Cardiac muscle cell (in vitro differentiated cells and primary cell): ENCODE results near the gene DCAF12L1. TPM values are rescaled to one million over a fixed set of nuclear protein-coding genes. Genes with fewer than 3 reads are reported as not detected.

Experiments
- DNase-seq, 2 donors: peaks; one replicate each; pipeline versions ENCODE4 v3.0.0 to v3.0.0-alpha.2; 2010 to 2017; ENCODE audit warnings: low read depth in 1 of 2, low spot score in 1 of 2
- H3K27ac ChIP-seq: fragments of 200-600 bp; sonication (generic); 2 replicates; pipeline ENCODE4 v1.5.1; 2016
- H3K27me3 ChIP-seq: fragments of 200-600 bp; sonication (generic); 2 replicates; pipeline ENCODE4 v1.6.0; 2016; ENCODE audit warnings: control low read depth
- H3K36me3 ChIP-seq: fragments of 200-600 bp; sonication (generic); 2 replicates; pipeline ENCODE4 v1.5.1; 2016; ENCODE audit warnings: control low read depth
- H3K4me1 ChIP-seq: fragments of 200-600 bp; sonication (generic); 2 replicates; pipeline ENCODE4 v1.8.1; 2017; ENCODE audit warnings: low read depth, mild to moderate bottlenecking, mixed run types
- H3K4me3 ChIP-seq: fragments of 200-600 bp; sonication (generic); 2 replicates; pipeline ENCODE4 v1.5.1; 2016; ENCODE audit warnings: mild to moderate bottlenecking
- H3K9me3 ChIP-seq: fragments of 200-600 bp; sonication (generic); 2 replicates; pipeline ENCODE4 v1.5.1; 2017; ENCODE audit warnings: low read depth, mild to moderate bottlenecking, control low read depth
- CTCF ChIP-seq: IDR thresholded peaks from 2 replicates; pipeline ENCODE4 v1.5.1; 2012; ENCODE audit warnings: low read depth, mild to moderate bottlenecking, low read length
- polyA plus RNA-seq: library from polyadenylated mRNA; unstranded; fragments of >200 nt; fragmentation: Nextera tagmentation; extraction: Ambion mirVana; gene quantifications from 2 replicates; pipeline ENCODE4 v1.2.1, GENCODE V29; 2016
- total RNA-seq: library from RNA; depleted of rRNA; stranded (reverse); fragments of >200 nt; gene quantifications from 2 replicates; pipeline ENCODE4 v1.2.3, GENCODE V29; 2016

DCAF12L1 gene
- total and polyA plus RNA-seq, 2 experiments from 2014 or later: 0.27 TPM; not detected in 1

GRCh38 chrX:126551306-126551705, 1.3 kb downstream of the DCAF12L1 start:
- DNase-seq: no peak
- peaks cover 19% of the 10 kb centered on the region for H3K27me3 ChIP-seq
- no peak overlapping the region for H3K27ac ChIP-seq
- TF ChIP-seq CTCF: no peak
- H3K9me3 ChIP-seq: no peaks in the 10 kb centered on the region
- H3K36me3 ChIP-seq: no peaks in the 10 kb centered on the region
- H3K4me1 ChIP-seq: no peaks in the 10 kb centered on the region
- no peak overlapping the region for H3K4me3 ChIP-seq

GRCh38 chrX:126550816-126551215, 1.8 kb downstream of the DCAF12L1 start:
- peaks cover 19% of the 10 kb centered on the region for H3K27me3 ChIP-seq

GRCh38 chrX:126509923-126510322, 42.7 kb downstream of the DCAF12L1 start:
- no peaks in the 10 kb centered on the region for H3K4me1 ChIP-seq
- H3K9me3 ChIP-seq: no peaks in the 10 kb centered on the region
- no peaks in the 10 kb centered on the region for H3K36me3 ChIP-seq
- no peak overlapping the region for H3K4me3 ChIP-seq
- H3K27me3 ChIP-seq: no peaks in the 10 kb centered on the region
- TF ChIP-seq CTCF: no peak
- H3K27ac ChIP-seq: no peak overlapping the region
- DNase-seq: no peak

More at GRCh38 chrX:126550816-126551215, 1.8 kb downstream of the DCAF12L1 start:
- H3K4me1 ChIP-seq: no peaks in the 10 kb centered on the region
- no peaks in the 10 kb centered on the region for H3K9me3 ChIP-seq
- H3K4me3 ChIP-seq: no peak overlapping the region
- no peak for DNase-seq
- TF ChIP-seq CTCF: no peak
- no peak overlapping the region for H3K27ac ChIP-seq
- no peaks in the 10 kb centered on the region for H3K36me3 ChIP-seq
